HG03558 (cell line): Measurements from ENCODE around the gene SGPP2.

Experiments
- ATAC-seq: cut with Tn5 transposase; IDR thresholded peaks from one replicate; pipeline ENCODE4 v1.9.1; 2021; ENCODE audit warnings: moderate number of reproducible peaks; ENCODE audit not compliant: unreplicated experiment; ENCODE audit errors: extremely low read depth

The SGPP2 gene

DNA sequence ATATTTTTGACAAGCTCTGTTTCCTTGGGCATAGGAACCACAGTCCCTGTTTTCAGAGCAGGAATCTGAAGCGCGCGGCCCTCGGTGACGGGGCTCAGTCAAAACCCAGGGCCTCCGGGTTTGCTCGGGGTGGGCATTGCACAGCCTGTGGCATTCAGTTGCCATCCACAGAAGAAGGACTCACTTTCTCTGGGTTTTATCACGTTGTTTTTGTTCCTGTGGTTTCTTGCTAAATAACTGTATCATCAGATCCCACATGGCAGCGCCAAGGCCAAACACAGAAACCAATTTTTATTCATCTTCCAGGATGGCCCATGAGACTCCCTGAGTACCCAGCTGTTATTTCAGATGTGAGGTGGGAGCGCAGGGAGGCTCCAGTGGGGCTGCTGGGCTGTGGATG is 35.6 kb downstream of the SGPP2 start:
- ATAC-seq, result no peak

DNA sequence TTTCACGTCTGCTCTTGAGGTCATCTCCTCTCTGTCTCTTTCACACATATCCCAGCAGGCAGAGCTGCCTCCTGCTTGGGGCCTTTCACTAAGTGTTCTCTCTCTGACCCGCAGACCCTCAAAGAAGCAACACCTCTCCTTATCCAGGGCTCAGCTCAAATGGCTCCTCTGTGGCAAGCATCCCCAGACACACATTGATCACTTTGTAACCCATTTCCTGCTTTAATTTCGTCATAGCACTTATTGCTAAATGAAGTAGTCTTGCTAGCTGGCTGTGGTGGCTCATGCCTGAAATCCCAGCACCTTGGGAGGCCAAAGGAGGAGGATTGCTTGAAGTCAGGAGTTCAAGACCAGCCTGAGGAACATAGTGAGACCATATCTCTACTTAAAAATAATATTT is 41.4 kb downstream of the SGPP2 start:
- ATAC-seq, result no peak

DNA sequence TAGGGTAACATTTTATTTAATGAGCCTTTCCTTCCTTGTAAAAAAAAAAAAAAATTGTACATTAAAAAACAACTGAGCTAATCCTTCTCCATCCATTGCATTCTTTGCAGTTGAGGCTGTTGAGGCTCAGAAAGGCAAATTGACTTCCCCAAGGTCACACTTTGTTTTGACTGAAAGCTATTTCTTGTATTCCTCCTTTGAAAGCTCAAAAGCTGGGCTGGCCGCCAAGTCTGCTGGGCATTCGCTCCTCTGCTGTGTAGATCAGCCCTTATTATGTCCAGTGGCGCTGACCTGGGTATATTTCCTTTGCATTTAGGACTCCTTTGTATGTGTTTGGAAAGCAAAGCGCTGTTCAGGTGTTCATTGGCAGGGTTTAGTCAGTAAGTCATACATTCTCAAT is 44.0 kb downstream of the SGPP2 start:
- ATAC-seq, result no peak

DNA sequence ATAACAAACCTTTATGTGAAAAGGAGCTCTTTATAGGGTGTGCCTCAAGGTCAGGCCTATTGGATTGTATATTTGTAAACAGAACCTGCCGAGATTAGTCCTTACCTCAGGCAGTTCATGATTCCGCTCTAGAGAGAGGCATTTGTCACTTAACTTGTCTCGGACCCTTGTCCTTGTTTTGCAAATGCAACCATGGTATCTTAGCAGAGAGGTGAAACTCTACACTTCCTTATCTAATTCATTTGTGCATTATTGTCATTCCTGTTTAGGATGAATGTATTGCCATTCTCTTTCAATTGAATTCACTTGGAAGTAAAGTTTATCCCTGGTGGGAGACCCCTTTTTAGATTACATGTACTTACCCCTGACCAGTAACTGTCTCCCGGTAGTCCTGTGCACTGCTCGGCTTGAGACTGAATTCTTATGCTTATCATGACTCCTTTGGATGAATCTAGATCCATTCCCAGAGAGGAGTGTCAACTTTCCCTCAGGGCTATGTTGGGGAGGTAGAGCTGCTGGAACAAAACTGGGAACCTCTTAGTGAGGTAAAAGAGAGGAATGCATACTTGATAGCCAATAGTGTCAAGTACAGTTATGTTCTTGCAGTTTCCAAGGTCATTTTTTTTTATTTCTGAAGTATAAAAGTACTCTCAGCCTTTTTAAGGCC is 46.6 kb downstream of the SGPP2 start:
- no peak for ATAC-seq

- ATAC-seq, result no peak
Observed at GRCh38 chr2:222477962-222478608, 53.7 kb downstream of the SGPP2 start.

DNA sequence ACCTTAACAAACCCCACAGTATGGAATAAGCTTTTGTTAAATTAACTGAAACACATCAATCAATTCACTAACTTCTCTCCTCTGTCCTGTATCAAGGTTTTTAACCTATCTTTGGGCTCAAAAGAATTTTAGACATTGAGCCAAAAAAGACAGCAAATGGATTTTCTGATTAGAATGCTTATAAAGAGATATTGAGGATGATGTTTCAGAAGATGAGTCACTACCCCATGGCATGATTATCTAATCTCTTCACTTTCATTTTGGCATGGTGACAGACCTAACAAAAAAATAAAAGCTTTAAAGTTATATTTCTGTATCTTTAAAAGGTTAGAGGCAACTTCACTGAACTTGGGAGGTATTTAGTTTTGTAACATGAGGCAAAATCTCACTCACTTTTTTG is 55.5 kb downstream of the SGPP2 start:
- no peak for ATAC-seq

- no peak for ATAC-seq
Observed at GRCh38 chr2:222480497-222480896, 56.2 kb downstream of the SGPP2 start.

DNA sequence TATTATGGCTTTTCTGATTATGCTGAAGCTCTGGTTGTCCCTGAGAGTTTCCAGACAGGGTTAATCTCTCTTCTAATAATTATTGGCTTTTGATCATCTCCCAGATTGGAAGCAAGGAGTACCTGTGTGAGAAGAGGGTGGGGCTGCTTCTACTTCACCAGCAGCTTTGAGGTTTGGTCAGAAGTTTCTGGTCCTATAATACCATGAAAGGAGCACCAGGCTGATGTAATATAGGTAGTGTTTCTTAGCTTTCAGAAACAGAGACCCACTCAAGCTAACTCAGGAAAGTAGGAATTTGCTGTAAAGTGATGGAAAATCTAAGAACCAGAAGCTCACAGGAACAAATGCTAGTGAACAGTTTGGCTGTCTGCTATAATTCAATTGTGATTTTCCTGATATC is 57.6 kb downstream of the SGPP2 start:
- no peak for ATAC-seq

DNA sequence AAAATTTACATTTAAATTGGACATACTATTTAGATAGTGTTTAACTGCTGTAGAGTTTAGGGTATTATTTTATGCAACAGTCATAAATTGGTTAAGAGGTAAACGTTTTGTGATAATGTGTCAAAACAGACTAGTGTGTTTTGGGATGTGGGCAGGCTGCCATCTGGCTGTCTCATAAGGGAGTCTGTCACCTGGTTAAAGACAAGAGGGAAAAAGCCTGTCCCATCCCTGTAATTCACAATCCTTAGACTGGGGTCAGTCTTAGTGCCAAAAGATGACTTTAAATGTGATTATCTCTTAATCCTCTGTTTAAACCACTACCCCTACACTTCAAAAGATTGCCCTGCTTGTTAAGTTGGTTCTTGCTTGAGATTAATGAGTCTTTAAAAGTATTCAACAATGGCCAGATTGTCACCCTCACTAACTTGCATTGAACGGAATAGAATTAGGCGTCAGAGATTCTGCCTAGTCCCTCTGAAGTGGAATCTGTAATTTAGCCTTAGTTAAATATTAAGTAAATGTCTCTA is 59.2 kb downstream of the SGPP2 start:
- no peak for ATAC-seq

DNA sequence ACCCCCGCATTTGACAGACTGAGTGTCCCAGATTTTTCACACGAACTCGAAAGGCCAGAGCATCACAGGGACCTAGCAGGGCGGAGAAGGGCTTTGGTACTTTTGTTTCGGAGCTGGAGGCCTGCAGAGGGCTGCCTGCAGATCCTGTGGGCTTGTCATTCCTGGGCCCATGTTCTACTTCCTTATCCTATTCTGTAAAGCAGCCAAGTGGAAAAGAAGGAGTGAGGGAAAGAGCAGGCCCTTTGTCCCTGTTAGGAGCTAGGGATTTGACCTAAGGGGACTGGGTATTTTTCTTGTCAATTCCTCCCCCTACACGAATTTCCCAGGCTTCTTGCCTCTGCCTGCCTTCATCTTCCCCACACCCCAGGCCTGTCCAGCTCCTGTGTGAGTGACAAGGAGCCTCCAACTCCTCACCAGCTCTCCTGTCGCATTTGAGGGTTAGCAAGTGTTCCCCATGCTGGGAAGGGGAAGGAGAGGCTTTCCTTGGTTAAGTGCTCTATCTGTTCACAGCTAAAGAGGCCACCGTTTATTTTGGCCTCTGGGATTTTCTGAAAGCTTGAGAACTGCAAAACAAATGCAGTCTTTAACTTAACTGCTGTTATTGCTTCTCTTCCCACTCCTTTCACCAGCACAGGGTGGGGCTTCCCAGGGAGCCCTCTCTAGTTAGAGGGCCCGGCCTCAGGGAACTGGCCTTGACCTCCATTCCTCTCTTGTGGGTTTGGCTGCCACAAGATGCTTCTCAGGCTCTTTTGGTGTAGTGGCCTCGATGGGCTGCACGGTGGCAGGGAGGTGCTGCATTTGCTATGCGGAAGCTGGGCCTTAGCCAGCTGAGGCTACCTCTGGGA is 61.2 kb downstream of the SGPP2 start:
- ATAC-seq, result no peak

GRCh38 chr2:222490131-222490530 is 65.8 kb downstream of the SGPP2 start:
- no peak for ATAC-seq

- ATAC-seq, result no peak
Observed at GRCh38 chr2:222492683-222493082, 68.3 kb downstream of the SGPP2 start.

- no peak for ATAC-seq
Observed at GRCh38 chr2:222494104-222494739, 69.9 kb downstream of the SGPP2 start.

GRCh38 chr2:222495388-222495787 is 71.0 kb downstream of the SGPP2 start:
- no peak for ATAC-seq

DNA sequence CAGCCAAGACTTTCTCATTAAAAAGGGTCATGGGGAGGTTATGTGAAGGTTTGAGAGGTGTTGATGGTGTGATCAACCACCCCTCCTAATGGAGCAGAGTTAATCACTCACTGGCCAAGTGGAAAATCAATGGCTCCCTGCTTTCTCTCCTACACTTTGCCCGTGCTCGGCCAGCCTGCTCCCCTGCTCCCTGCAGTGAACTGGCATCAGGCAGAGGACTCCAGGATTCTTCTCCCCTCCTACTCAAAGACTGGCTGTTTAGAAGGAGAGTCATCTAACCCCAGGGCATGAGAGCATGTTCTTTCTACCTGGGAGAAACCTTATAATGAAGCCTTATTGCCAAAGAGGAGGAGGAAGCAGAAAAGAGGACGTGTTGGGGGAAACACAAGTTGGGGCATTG is 74.9 kb downstream of the SGPP2 start:
- ATAC-seq, result no peak

DNA sequence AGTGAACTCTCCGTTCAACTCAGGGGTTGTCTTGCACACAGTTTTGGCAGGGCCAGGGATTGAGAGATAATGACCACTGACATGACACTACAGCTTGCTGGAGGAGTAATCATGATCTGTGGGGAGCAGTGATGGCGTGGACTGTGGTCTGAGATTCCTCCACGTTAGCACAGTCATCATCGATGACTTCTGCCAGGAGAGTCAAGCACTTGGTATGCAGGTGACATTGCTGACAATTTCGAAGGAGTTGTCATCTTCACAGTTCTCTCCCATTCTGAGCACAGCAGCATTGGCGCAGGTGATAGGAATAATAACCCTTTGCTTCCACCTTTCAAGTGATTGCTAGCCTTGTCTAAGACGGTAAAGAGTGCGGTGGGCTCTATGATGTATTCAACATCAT is 79.8 kb downstream of the SGPP2 start:
- ATAC-seq, result no peak

- ATAC-seq, result peak; percentile 98
Observed at GRCh38 chr2:222504719-222505118, 80.4 kb downstream of the SGPP2 start.

DNA sequence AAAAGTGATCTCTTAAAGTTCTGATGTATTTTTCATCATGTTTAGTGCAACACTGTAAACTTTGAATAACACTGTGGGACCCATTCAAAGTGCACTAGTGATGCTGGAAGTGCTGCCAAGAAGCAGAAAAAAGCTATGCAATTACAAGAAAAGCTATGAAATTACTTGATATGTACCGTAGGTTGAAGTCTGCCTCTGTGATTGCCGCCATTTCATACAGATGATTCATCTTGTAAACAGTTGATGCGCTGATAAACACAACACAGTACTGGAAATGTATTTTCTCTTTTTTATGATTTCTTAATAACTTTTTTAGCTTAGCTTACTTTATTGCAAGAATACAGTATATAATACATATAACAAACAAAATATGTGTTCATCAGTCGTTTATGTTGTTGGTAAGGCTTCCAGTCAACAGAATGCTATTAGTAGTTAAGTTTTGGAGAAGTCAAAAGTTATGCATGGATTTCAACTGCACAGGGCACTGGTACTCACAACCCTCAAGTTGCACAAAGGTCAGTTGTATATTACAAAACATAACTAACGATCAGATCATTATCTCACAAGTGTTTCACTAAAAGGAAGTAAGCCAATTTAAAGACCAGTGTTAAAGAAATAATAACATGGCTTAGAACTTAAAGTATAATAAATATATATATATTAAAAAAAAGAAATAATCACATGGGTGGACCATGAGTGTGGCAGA is 82.0 kb downstream of the SGPP2 start:
- no peak for ATAC-seq

DNA sequence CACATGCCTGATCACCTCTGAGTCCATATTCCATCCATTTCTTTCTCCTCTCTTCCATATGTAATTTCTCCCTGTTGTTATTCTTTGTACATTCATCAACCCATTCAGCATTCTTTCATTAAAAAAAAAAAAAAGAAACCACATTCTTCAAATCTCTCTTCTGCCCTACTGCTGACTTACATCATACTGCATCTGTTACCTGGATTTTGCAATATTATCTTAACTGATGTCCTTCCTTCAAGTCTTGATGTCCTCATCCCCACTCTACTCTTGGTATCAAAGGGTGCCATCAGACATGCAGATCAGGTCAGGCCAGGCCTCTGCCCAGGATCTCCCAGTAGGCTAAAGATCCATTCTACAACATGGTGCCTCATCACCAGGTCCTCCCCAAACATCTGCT is 90.6 kb downstream of the SGPP2 start:
- no peak for ATAC-seq
